Mesothelial cell of epicardium (in vitro differentiated cells): Measurements from ENCODE around the gene RIPOR2. TPM values are rescaled to one million over a fixed set of nuclear protein-coding genes. Genes with fewer than 3 reads are reported as not detected.
A peak's percentile ranks its signal among the peaks of the same experiment; 100 is the strongest.

ENCODE experiments used
- DNase-seq, 2 experiments: peaks; one replicate each; pipeline ENCODE4 v3.0.0; 2021; ENCODE audit warnings: low spot score in 2 of 2; ENCODE audit not compliant: unreplicated experiment in 2 of 2
- H3K27ac Mint-ChIP-seq: 2 replicates; pipeline ENCODE4 v1.8.0; 2021; ENCODE audit warnings: mixed read lengths
- H3K27me3 Mint-ChIP-seq: 2 replicates; pipeline ENCODE4 v1.8.0; 2021; ENCODE audit warnings: low read depth, mixed read lengths
- H3K36me3 Mint-ChIP-seq: 2 replicates; pipeline ENCODE4 v1.8.0; 2021; ENCODE audit warnings: mixed read lengths
- H3K4me1 Mint-ChIP-seq: 2 replicates; pipeline ENCODE4 v1.8.0; 2021; ENCODE audit warnings: mixed read lengths
- H3K4me3 Mint-ChIP-seq: 2 replicates; pipeline ENCODE4 v1.8.0; 2021; ENCODE audit warnings: mild to moderate bottlenecking, moderate library complexity, mixed read lengths
- H3K9me3 Mint-ChIP-seq: 2 replicates; pipeline ENCODE4 v1.8.0; 2021; ENCODE audit warnings: mixed read lengths
- total RNA-seq: library from RNA; stranded (reverse); gene quantifications from 3 replicates; pipeline ENCODE4 v1.2.1, GENCODE V29; 2021
- TF ChIP-seq, protein P1 (sequence below): fragments of 200-600 bp; sonication (generic); IDR thresholded peaks from one replicate; pipeline ENCODE4 v1.5.0; 2021; ENCODE audit warnings: antibody characterized with exemption; ENCODE audit not compliant: unreplicated experiment

RIPOR2 gene
- total RNA-seq, 1 donor from 2014 or later = 1.7 TPM

GRCh38 chr6:24855395-24856245 lies 80.1 kb downstream of the RIPOR2 start:
- peak in 1 of 2 experiments; percentile 63 for DNase-seq
- TF ChIP-seq, protein P1, sequence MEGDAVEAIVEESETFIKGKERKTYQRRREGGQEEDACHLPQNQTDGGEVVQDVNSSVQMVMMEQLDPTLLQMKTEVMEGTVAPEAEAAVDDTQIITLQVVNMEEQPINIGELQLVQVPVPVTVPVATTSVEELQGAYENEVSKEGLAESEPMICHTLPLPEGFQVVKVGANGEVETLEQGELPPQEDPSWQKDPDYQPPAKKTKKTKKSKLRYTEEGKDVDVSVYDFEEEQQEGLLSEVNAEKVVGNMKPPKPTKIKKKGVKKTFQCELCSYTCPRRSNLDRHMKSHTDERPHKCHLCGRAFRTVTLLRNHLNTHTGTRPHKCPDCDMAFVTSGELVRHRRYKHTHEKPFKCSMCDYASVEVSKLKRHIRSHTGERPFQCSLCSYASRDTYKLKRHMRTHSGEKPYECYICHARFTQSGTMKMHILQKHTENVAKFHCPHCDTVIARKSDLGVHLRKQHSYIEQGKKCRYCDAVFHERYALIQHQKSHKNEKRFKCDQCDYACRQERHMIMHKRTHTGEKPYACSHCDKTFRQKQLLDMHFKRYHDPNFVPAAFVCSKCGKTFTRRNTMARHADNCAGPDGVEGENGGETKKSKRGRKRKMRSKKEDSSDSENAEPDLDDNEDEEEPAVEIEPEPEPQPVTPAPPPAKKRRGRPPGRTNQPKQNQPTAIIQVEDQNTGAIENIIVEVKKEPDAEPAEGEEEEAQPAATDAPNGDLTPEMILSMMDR = peak; percentile 81
- H3K9me3 Mint-ChIP-seq = no peaks in the 10 kb centered on the region
- H3K36me3 Mint-ChIP-seq = no peaks in the 10 kb centered on the region
- H3K4me1 Mint-ChIP-seq = peaks cover 6% of the 10 kb centered on the region
- H3K27ac Mint-ChIP-seq = no peak overlapping the region
- H3K4me3 Mint-ChIP-seq = no peak overlapping the region
- H3K27me3 Mint-ChIP-seq = no peaks in the 10 kb centered on the region

DNA sequence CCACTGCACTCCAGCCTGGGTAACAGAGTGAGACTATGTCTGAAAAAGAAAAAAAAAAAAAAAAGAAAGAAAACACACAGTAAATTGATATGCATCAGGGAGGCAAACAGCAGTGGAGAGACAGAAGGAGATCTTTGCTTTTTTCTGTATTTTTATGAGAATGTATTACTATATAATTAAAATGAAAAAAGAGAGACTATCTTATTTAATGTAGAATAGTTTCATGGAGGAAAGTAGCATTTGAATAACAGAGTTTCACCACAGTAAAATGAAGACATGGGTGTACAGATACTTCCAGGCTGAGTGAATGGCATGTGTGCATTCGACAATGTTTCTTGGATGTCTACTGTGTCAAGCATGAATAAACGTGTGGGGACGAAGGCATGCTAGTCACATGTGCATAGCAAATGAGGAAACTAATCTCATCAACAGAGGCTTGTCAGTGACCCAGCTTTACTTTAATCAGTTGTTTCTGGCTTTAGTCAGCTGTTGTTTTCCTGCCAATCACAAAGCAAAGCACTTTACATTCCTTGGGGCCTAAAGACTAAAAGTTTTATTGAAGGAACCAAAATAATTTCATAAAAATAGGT lies 81.6 kb downstream of the RIPOR2 start:
- Mint-ChIP-seq H3K36me3 (no peaks in the 10 kb centered on the region), H3K9me3 (no peaks in the 10 kb centered on the region), H3K4me1 (no peaks in the 10 kb centered on the region), H3K4me3 (no peak overlapping the region), H3K27ac (no peak overlapping the region), H3K27me3 (no peaks in the 10 kb centered on the region)
- TF ChIP-seq, protein P1 = no peak
- DNase-seq = no peak

DNA sequence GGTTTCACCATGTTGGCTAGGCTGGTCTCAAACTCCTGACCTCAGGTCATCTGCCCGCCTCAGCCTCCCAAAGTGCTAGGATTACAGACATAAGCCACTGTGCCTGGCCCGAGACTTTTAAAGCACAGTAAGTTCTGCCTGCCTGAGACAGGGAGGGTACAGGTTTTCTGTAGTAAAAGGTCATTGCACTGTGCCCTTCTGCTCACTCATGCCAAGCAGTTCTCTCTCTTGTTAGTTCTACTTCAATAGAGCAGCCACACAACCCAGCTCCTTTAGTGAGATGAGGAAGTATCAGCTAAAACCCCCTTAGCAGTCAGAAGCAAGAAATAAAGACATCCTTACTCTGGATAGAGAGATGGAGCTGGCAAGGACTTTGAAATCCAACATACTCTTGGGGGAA lies 84.7 kb downstream of the RIPOR2 start:
- H3K9me3 Mint-ChIP-seq = no peaks in the 10 kb centered on the region
- no peaks in the 10 kb centered on the region for H3K36me3 Mint-ChIP-seq
- H3K27me3 Mint-ChIP-seq = no peaks in the 10 kb centered on the region
- H3K4me3 Mint-ChIP-seq = no peak overlapping the region
- no peak overlapping the region for H3K27ac Mint-ChIP-seq
- H3K4me1 Mint-ChIP-seq = peaks cover 6% of the 10 kb centered on the region
- TF ChIP-seq, protein P1 = no peak
- DNase-seq = no peak

GRCh38 chr6:24849713-24850112 lies 86.0 kb downstream of the RIPOR2 start:
- Mint-ChIP-seq H3K36me3 (no peaks in the 10 kb centered on the region), H3K4me3 (no peak overlapping the region), H3K9me3 (no peaks in the 10 kb centered on the region), H3K4me1 (peaks cover 6% of the 10 kb centered on the region), H3K27me3 (no peaks in the 10 kb centered on the region), H3K27ac (no peak overlapping the region)
- DNase-seq = no peak
- TF ChIP-seq, protein P1 = no peak

- Mint-ChIP-seq H3K27ac (no peak overlapping the region), H3K9me3 (no peaks in the 10 kb centered on the region), H3K27me3 (no peaks in the 10 kb centered on the region), H3K36me3 (no peaks in the 10 kb centered on the region), H3K4me3 (no peak overlapping the region), H3K4me1 (peaks cover 10% of the 10 kb centered on the region)
- TF ChIP-seq, protein P1 = no peak
- DNase-seq = no peak
These were observed 87.3 kb downstream of the RIPOR2 start for GRCh38 chr6:24848461-24848860.
